IMR-90 (cell line): ENCODE results near the gene L3MBTL4. TPM values are rescaled to one million over a fixed set of nuclear protein-coding genes. Genes with fewer than 3 reads are reported as not detected.

ENCODE experiments used
- ATAC-seq: fragments of 200-7000 bp; cut with Tn5 transposase; 2 replicates; pipeline ENCODE4 v1.9.1; 2020; ENCODE audit warnings: low read depth, mild to moderate bottlenecking, moderate library complexity
- BruUV-seq: library from RNA; stranded (reverse); fragments of 400-500 nt; replicated peaks from 2 replicates; lab custom pipeline; 2021; lab: Mats Ljungman, UMichigan
- CTCF ChIA-PET: fragments of 300-600 bp; formaldehyde crosslinking; extraction: SDS; loops from one replicate; lab custom pipeline; 2021; ENCODE audit warnings: antibody characterized with exemption; lab: Yijun Ruan, JAX
- POLR2A ChIA-PET: fragments of 300-600 bp; sonication (Branson Sonifier 250); formaldehyde crosslinking; loops from one replicate; lab custom pipeline; 2022; ENCODE audit warnings: antibody characterized with exemption; ENCODE audit not compliant: unreplicated experiment; lab: Charles Lee
- DNase-seq: peaks from one replicate; pipeline ENCODE4 v3.0.0; 2013
- H2AFZ ChIP-seq: replicated peaks from 2 replicates; pipeline ENCODE3; 2013; ENCODE audit warnings: low read length, mild to moderate bottlenecking; ENCODE audit not compliant: poor library complexity
- H2AK5ac ChIP-seq: 2 replicates; pipeline ENCODE4 v1.6.1; 2013; ENCODE audit warnings: low read depth, low read length, inconsistent platforms
- H2AK9ac ChIP-seq: replicated peaks from 2 replicates; pipeline ENCODE3; 2013; ENCODE audit warnings: mild to moderate bottlenecking, low read depth, low read length, moderate library complexity; ENCODE audit not compliant: poor library complexity
- H2BK120ac ChIP-seq: 2 replicates; pipeline ENCODE4 v1.6.1; 2013; ENCODE audit warnings: low read depth, low read length, inconsistent platforms
- H2BK15ac ChIP-seq: 3 replicates; pipeline ENCODE4 v1.6.1; 2013; ENCODE audit warnings: low read depth, low read length, inconsistent platforms
- H2BK20ac ChIP-seq: 2 replicates; pipeline ENCODE4 v1.6.1; 2013; ENCODE audit warnings: low read depth, mild to moderate bottlenecking, inconsistent platforms, low read length, moderate library complexity
- H2BK5ac ChIP-seq: 2 replicates; pipeline ENCODE4 v1.6.1; 2013; ENCODE audit warnings: mild to moderate bottlenecking, low read depth, low read length, inconsistent platforms; ENCODE audit not compliant: poor library complexity, severe bottlenecking
- H3K14ac ChIP-seq: replicated peaks from 2 replicates; pipeline ENCODE4 v1.6.1; 2013; ENCODE audit warnings: low read depth, low read length, inconsistent platforms
- H3K18ac ChIP-seq: 2 replicates; pipeline ENCODE4 v1.6.1; 2013; ENCODE audit warnings: low read depth, low read length, control low read depth
- H3K23ac ChIP-seq: 2 replicates; pipeline ENCODE4 v1.6.1; 2013; ENCODE audit warnings: low read depth, low read length, inconsistent platforms
- H3K27ac ChIP-seq: 2 replicates; pipeline ENCODE4 v1.5.1; 2013; ENCODE audit warnings: mild to moderate bottlenecking, control low read depth, low read length; ENCODE audit not compliant: insufficient read depth
- H3K27me3 ChIP-seq: 2 replicates; pipeline ENCODE4 v1.6.1; 2013; ENCODE audit warnings: low read length; ENCODE audit not compliant: control insufficient read depth, insufficient read depth
- H3K36me3 ChIP-seq: 2 replicates; pipeline ENCODE4 v1.6.1; 2013; ENCODE audit warnings: low read length, mixed read lengths; ENCODE audit not compliant: control insufficient read depth, insufficient read depth
- H3K4ac ChIP-seq: 2 replicates; pipeline ENCODE4 v1.6.1; 2013; ENCODE audit warnings: low read depth, low read length, inconsistent platforms
- H3K4me1 ChIP-seq: 2 replicates; pipeline ENCODE4 v1.6.1; 2013; ENCODE audit warnings: low read length, mixed read lengths; ENCODE audit not compliant: control insufficient read depth, insufficient read depth
- H3K4me2 ChIP-seq: 2 replicates; pipeline ENCODE4 v1.6.1; 2013; ENCODE audit warnings: low read depth, mild to moderate bottlenecking, control low read depth, low read length, moderate library complexity
- H3K4me3 ChIP-seq: 2 replicates; pipeline ENCODE4 v1.5.1; 2013; ENCODE audit warnings: low read depth, mild to moderate bottlenecking, control low read depth, low read length, moderate library complexity; ENCODE audit not compliant: insufficient read depth
- H3K56ac ChIP-seq: 2 replicates; pipeline ENCODE4 v1.6.1; 2013; ENCODE audit warnings: low read length, inconsistent platforms; ENCODE audit not compliant: insufficient read depth; ENCODE audit errors: extremely low read depth
- H3K79me1 ChIP-seq, 2 experiments: 2 replicates each; pipeline ENCODE4 v1.6.1; 2013; ENCODE audit warnings: low read length in 2 of 2, inconsistent platforms in 1 of 2, low read depth in 1 of 2
- H3K9ac ChIP-seq: 2 replicates; pipeline ENCODE4 v1.6.1; 2013; ENCODE audit warnings: low read depth, low read length, control low read depth
- H3K9me1 ChIP-seq: 2 replicates; pipeline ENCODE4 v1.6.1; 2013; ENCODE audit warnings: low read length, inconsistent platforms; ENCODE audit not compliant: insufficient read depth
- H3K9me3 ChIP-seq: 2 replicates; pipeline ENCODE4 v1.6.1; 2013; ENCODE audit warnings: low read length; ENCODE audit not compliant: control insufficient read depth, insufficient read depth
- H4K20me1 ChIP-seq: 2 replicates; pipeline ENCODE4 v1.6.1; 2013; ENCODE audit warnings: low read length, inconsistent platforms; ENCODE audit not compliant: insufficient read depth
- H4K5ac ChIP-seq: 2 replicates; pipeline ENCODE4 v1.6.1; 2013; ENCODE audit warnings: mild to moderate bottlenecking, low read depth, low read length, control low read depth
- H4K8ac ChIP-seq, 2 experiments: 2 replicates each; pipeline ENCODE4 v1.6.1; 2013; ENCODE audit warnings: low read depth in 2 of 2, low read length in 2 of 2, control low read depth in 1 of 2, inconsistent platforms in 1 of 2
- H4K91ac ChIP-seq: 2 replicates; pipeline ENCODE4 v1.6.1; 2013; ENCODE audit warnings: low read depth, low read length, inconsistent platforms; ENCODE audit not compliant: insufficient read depth
- BHLHE40 ChIP-seq: fragments of 150-350 bp; IDR thresholded peaks from 2 replicates; pipeline ENCODE4 v1.6.1; 2016; ENCODE audit warnings: mild to moderate bottlenecking, low read depth, low read length
- CEBPB ChIP-seq: IDR thresholded peaks from 2 replicates; pipeline ENCODE4 v1.6.1; 2012; ENCODE audit warnings: low read depth, low read length, improper control_type of control experiment
- CHD1 ChIP-seq: IDR thresholded peaks from 2 replicates; pipeline ENCODE4 v1.6.1; 2012; ENCODE audit warnings: low read depth, low read length, improper control_type of control experiment
- ELK1 ChIP-seq: fragments of 150-350 bp; IDR thresholded peaks from 2 replicates; pipeline ENCODE4 v1.6.1; 2016; ENCODE audit warnings: low read depth, mild to moderate bottlenecking, low read length, moderate library complexity, borderline replicate concordance
- FOS ChIP-seq: fragments of 150-350 bp; IDR thresholded peaks from 2 replicates; pipeline ENCODE4 v1.6.1; 2016; ENCODE audit warnings: low read depth, low read length
- MAZ ChIP-seq: IDR thresholded peaks from 2 replicates; pipeline ENCODE4 v1.6.1; 2012; ENCODE audit warnings: low read depth, mild to moderate bottlenecking, low read length, improper control_type of control experiment, moderate library complexity, borderline replicate concordance
- MXI1 ChIP-seq: IDR thresholded peaks from 2 replicates; pipeline ENCODE4 v1.6.1; 2012; ENCODE audit warnings: low read depth, mild to moderate bottlenecking, low read length, moderate library complexity, borderline replicate concordance
- NFE2L2 ChIP-seq: fragments of 150-350 bp; IDR thresholded peaks from 2 replicates; pipeline ENCODE4 v1.6.1; 2016; ENCODE audit warnings: low read depth, mild to moderate bottlenecking, low read length
- POLR2A ChIP-seq: IDR thresholded peaks from 2 replicates; pipeline ENCODE4 v1.6.1; 2012; ENCODE audit warnings: mild to moderate bottlenecking, low read depth, low read length
- RCOR1 ChIP-seq: IDR thresholded peaks from 2 replicates; pipeline ENCODE4 v1.6.1; 2012; ENCODE audit warnings: mild to moderate bottlenecking, low read length, improper control_type of control experiment; ENCODE audit not compliant: insufficient replicate concordance
- RFX5 ChIP-seq: IDR thresholded peaks from 2 replicates; pipeline ENCODE4 v1.8.0; 2012; ENCODE audit warnings: low read depth, mild to moderate bottlenecking, low read length, moderate library complexity
- SMC3 ChIP-seq: fragments of 150-350 bp; IDR thresholded peaks from 2 replicates; pipeline ENCODE4 v1.6.1; 2016; ENCODE audit warnings: low read depth, mild to moderate bottlenecking, antibody characterized with exemption, low read length, moderate library complexity
- USF2 ChIP-seq: fragments of 150-350 bp; IDR thresholded peaks from 2 replicates; pipeline ENCODE4 v1.6.1; 2017; ENCODE audit warnings: mild to moderate bottlenecking, antibody characterized with exemption, low read length, low read depth
- WGBS, 2 experiments: methylation state at CpG; one replicate each; pipeline versions ENCODE4 v1.1.5 to v1.1.7; 2013; ENCODE audit warnings: missing lambda C conversion rate in 2 of 2; ENCODE audit not compliant: insufficient read length in 1 of 2; ENCODE audit errors: extremely low coverage in 2 of 2; 5-methylcytosine and 5-hydroxymethylcytosine counted together
- dilution Hi-C: fragments of 300-500 bp; cut with HindIII; formaldehyde crosslinking; loops from one replicate; pipeline ENCODE4 v1.14.3; 2018; ENCODE audit warnings: low sequenced_read_pairs; ENCODE audit not compliant: unreplicated experiment
- in situ Hi-C: fragments of 300-500 bp; cut with MboI; formaldehyde crosslinking; loops from 3 replicates; pipeline ENCODE4 v1.14.3; 2019; ENCODE audit warnings: low sequenced_read_pairs, inconsistent platforms, mixed read lengths
- intact Hi-C: fragments of 100-400 bp; cut with micrococcal nuclease; formaldehyde crosslinking; loops from 2 replicates; pipeline ENCODE4 v1.10.0; 2022
- polyA plus RNA-seq, 3 experiments: library from polyadenylated mRNA; depleted of rRNA; stranded (reverse); fragments of >200 nt; gene quantifications; 2 replicates each; pipeline ENCODE4 v1.2.3, GENCODE V29; 2012; ENCODE audit warnings: low replicate concordance in 1 of 3
- total RNA-seq: library from RNA; depleted of rRNA; stranded (reverse); fragments of >200 nt; gene quantifications from 2 replicates; pipeline ENCODE4 v1.2.3, GENCODE V29; 2012
- TF ChIP-seq, protein P1 (sequence below): conservative IDR thresholded peaks from 2 replicates; pipeline ENCODE4 v1.5.1; 2012; ENCODE audit warnings: mild to moderate bottlenecking, low read depth, low read length, improper control_type of control experiment

The L3MBTL4 gene
- total and polyA plus RNA-seq, 2 of the 4 experiments (the other 2 are of a cell fraction): under 0.01 to 0.02 TPM

GRCh38 chr18:6326566-6326965, 88.1 kb downstream of the L3MBTL4 start:
- Histone ChIP-seq H3K23ac (no peak overlapping the region), H2BK120ac (no peak overlapping the region), H3K9me1 (no peaks in the 10 kb centered on the region), H3K14ac (no peak overlapping the region), H3K79me1 (no peaks in the 10 kb centered on the region), H3K4ac (no peak overlapping the region), H3K27ac (no peak overlapping the region), H2AFZ (no peak overlapping the region), H3K4me1 (no peaks in the 10 kb centered on the region), H4K8ac (no peak overlapping the region), H3K36me3 (no peaks in the 10 kb centered on the region), H2BK20ac (no peak overlapping the region), H2AK5ac (no peak overlapping the region), H2AK9ac (no peak overlapping the region), H3K18ac (no peak overlapping the region), H3K27me3 (no peaks in the 10 kb centered on the region), H2BK15ac (no peak overlapping the region), H3K9me3 (no peaks in the 10 kb centered on the region), H3K4me3 (no peak overlapping the region), H2BK5ac (no peak overlapping the region), H4K20me1 (no peaks in the 10 kb centered on the region), H3K56ac (no peak overlapping the region), H3K4me2 (no peak overlapping the region), H4K5ac (no peak overlapping the region), H4K91ac (no peak overlapping the region), H3K9ac (no peak overlapping the region)
- BruUV-seq: no TSS peak
- no peak for DNase-seq
- no CpG with 5 or more reads among the region's 2 CpGs for WGBS, 2 experiments
- ChIA-PET POLR2A (no interaction called here), CTCF (no interaction called here)
- no peak for TF ChIP-seq NFE2L2
- TF ChIP-seq MXI1: no peak
- TF ChIP-seq, protein P1, sequence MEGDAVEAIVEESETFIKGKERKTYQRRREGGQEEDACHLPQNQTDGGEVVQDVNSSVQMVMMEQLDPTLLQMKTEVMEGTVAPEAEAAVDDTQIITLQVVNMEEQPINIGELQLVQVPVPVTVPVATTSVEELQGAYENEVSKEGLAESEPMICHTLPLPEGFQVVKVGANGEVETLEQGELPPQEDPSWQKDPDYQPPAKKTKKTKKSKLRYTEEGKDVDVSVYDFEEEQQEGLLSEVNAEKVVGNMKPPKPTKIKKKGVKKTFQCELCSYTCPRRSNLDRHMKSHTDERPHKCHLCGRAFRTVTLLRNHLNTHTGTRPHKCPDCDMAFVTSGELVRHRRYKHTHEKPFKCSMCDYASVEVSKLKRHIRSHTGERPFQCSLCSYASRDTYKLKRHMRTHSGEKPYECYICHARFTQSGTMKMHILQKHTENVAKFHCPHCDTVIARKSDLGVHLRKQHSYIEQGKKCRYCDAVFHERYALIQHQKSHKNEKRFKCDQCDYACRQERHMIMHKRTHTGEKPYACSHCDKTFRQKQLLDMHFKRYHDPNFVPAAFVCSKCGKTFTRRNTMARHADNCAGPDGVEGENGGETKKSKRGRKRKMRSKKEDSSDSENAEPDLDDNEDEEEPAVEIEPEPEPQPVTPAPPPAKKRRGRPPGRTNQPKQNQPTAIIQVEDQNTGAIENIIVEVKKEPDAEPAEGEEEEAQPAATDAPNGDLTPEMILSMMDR: no peak
- TF ChIP-seq MAZ: no peak
- no peak for TF ChIP-seq RCOR1
- no peak for TF ChIP-seq RFX5
- TF ChIP-seq SMC3: no peak
- TF ChIP-seq CHD1: no peak
- TF ChIP-seq CEBPB: no peak
- no peak for TF ChIP-seq ELK1
- no peak for TF ChIP-seq BHLHE40
- TF ChIP-seq USF2: no peak
- TF ChIP-seq FOS: no peak
- TF ChIP-seq POLR2A: no peak
- ATAC-seq: no peak
- in situ Hi-C loops (no loop called here), dilution Hi-C loops (no loop called here), intact Hi-C loops (no loop called here)
